IPS DF 6.9 (cell line): ENCODE data around the gene PDXK.

ENCODE experiments used
- DNase-seq: peaks from one replicate; pipeline ENCODE4 v3.0.0-alpha.2; 2013; ENCODE audit warnings: low read depth, low spot score
- H3K27ac ChIP-seq: one replicate; pipeline ENCODE4 v1.5.1; 2013; ENCODE audit warnings: low read length, control low read depth
- H3K27me3 ChIP-seq: 2 replicates; pipeline ENCODE4 v1.6.1; 2013; ENCODE audit warnings: mild to moderate bottlenecking, low read length; ENCODE audit not compliant: control insufficient read depth, insufficient read depth
- H3K36me3 ChIP-seq: 2 replicates; pipeline ENCODE4 v1.6.1; 2013; ENCODE audit warnings: low read length; ENCODE audit not compliant: control insufficient read depth, insufficient read depth
- H3K4me1 ChIP-seq: 2 replicates; pipeline ENCODE4 v1.6.1; 2013; ENCODE audit warnings: low read length; ENCODE audit not compliant: control insufficient read depth, insufficient read depth
- H3K4me3 ChIP-seq: 2 replicates; pipeline ENCODE4 v1.5.1; 2013; ENCODE audit warnings: mild to moderate bottlenecking, low read length
- H3K9me3 ChIP-seq: 2 replicates; pipeline ENCODE4 v1.6.1; 2013; ENCODE audit warnings: low read length, inconsistent platforms; ENCODE audit not compliant: control insufficient read depth, insufficient read depth
- WGBS: extraction: QIAGEN DNeasy Blood & Tissue Kit; methylation state at CpG from one replicate; pipeline ENCODE4 v1.1.7; 2013; ENCODE audit warnings: mixed read lengths, missing lambda C conversion rate; ENCODE audit not compliant: insufficient read length, insufficient coverage; 5-methylcytosine and 5-hydroxymethylcytosine counted together

PDXK gene

DNA sequence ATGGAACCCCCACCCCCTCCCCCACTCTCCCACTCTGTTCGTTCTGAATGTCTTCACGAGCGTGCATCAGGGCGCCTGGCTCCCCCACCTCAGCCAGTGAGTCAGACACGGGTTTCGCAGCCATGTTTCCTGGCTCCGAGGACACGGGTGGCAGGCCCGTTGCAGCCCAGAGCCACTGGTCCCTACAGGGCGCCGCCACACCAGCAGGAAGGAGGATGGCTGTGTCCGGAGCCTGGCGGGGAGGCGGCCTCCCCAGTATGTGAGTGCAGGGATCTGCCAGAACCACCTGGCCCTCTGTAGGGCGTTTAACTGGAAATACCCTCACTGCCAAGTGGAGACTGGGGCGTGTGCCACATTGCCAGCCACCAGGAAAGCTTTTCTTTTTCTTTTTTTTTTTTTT, 38.7 kb downstream of the PDXK start:
- no CpG with 5 or more reads among the region's 16 CpGs for WGBS
- H3K9me3 ChIP-seq: no peaks in the 10 kb centered on the region
- no peaks in the 10 kb centered on the region for H3K4me1 ChIP-seq
- no peak for DNase-seq
- no peak overlapping the region for H3K27ac ChIP-seq
- H3K36me3 ChIP-seq: peaks cover 24% of the 10 kb centered on the region
- no peaks in the 10 kb centered on the region for H3K27me3 ChIP-seq
- no peak overlapping the region for H3K4me3 ChIP-seq

DNA sequence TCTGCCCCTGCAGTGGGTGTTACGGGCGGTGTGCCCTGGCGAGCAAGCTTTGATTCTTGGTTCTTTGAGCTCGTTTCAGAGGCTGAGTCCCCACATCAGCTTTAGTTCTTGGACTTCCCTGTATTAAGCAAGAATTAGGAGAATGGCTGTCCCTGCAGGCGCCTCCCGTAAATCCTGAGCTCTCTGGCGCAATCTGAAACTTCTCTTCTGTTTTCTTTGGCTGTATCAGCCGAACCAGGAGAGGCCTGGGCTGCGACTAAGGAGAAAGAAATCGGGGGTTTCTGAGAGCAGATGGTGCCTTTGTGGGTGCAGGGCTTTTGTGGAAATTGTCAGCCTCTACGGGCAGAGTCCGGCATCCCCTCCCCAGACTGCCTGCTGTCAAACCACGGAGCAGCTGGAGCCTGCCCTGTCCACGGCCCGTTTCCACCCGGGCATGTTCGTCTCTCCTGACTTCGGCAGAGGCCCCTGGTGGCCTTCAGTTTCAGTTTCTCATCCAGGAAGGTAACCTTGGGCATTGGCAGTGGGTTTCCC, 39.2 kb downstream of the PDXK start:
- no peak for DNase-seq
- H3K27ac ChIP-seq: no peak overlapping the region

DNA sequence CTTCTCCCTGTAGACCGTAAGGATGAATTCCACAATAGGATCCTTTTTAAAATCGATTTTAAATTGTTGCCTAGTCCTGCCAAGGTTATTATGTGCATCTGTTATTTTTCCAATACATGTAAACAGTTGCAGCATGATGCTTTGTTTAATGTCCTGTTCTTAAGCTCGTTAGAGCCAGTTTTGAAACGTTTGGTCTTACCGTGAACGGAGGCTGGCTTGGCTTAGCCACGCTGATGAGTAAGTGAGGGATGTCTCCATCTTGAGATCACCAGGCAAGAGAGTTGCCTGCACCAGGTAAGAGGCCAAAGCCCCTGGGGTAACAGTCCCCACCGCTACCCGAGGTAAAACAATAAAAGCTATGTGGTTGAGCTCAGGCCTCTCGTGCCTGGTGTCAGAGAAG, 39.9 kb downstream of the PDXK start:
- H3K9me3 ChIP-seq: no peaks in the 10 kb centered on the region
- no peak overlapping the region for H3K4me3 ChIP-seq
- no CpG with 5 or more reads among the region's 10 CpGs for whole genome bisulfite sequencing
- H3K36me3 ChIP-seq: peaks cover 20% of the 10 kb centered on the region
- DNase-seq: no peak
- H3K4me1 ChIP-seq: no peaks in the 10 kb centered on the region
- H3K27ac ChIP-seq: no peak overlapping the region
- H3K27me3 ChIP-seq: no peaks in the 10 kb centered on the region

More for the DNA sequence above, 39.2 kb downstream of the PDXK start:
- WGBS: no CpG with 5 or more reads among the region's 18 CpGs
- no peaks in the 10 kb centered on the region for H3K27me3 ChIP-seq
- H3K9me3 ChIP-seq: no peaks in the 10 kb centered on the region
- H3K4me1 ChIP-seq: no peaks in the 10 kb centered on the region
- no peak overlapping the region for H3K4me3 ChIP-seq
- H3K36me3 ChIP-seq: peaks cover 20% of the 10 kb centered on the region

DNA sequence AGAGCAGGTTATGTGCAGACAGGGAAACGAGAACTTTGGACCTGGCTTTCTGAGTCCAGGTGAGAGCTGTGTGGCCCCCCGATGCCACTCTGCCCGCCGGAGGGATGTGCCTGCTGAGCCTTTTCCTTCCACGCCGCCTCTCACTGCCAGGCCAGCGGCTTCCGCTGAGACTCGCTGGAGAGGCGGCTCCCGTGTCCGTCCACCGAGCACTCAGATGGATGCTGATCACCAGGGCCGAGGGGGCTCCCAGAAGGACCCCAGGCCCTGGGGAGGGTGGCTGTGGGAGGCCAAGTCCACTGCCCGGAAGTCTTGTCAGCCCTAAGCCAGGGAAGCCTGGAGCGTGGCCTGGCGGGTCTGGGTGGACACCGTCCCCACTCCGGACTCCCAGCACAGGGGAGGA, 40.7 kb downstream of the PDXK start:
- Histone ChIP-seq H3K4me1 (no peaks in the 10 kb centered on the region), H3K4me3 (no peak overlapping the region), H3K27me3 (no peaks in the 10 kb centered on the region), H3K27ac (no peak overlapping the region), H3K9me3 (no peaks in the 10 kb centered on the region), H3K36me3 (peaks cover 20% of the 10 kb centered on the region)
- no CpG with 5 or more reads among the region's 19 CpGs for WGBS
- no peak for DNase-seq

DNA sequence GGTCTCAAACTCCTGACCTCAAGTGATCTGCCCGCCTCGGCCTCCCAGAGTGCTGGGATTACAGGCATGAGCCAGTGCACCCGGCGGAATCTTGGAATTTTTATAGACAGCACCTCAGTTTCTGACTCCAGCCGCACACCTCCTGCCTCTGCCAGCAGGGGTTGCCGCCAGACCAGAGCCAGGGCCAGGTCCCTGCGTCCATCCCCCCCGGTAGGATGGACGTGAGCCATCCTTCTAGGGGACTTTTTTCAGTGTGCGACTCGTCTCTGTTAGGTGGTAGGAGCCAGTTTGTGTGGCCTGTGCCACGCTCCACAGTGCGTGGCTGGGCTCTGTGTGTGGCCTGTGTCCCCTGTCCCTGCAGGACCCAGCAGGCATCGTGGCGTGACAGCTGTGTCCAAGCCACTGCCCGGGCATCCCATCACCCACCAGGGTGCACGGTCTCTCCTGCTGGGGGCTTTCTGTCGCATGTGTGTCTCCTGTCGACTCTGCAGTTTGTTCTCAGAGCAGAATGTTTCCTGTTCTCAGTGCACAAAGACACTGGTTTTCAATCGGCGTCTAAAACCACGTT, 41.5 kb downstream of the PDXK start:
- H3K4me3 ChIP-seq: no peak overlapping the region
- peaks cover 19% of the 10 kb centered on the region for H3K36me3 ChIP-seq
- no CpG with 5 or more reads among the region's 22 CpGs for WGBS
- no peaks in the 10 kb centered on the region for H3K9me3 ChIP-seq
- H3K4me1 ChIP-seq: no peaks in the 10 kb centered on the region
- no peak overlapping the region for H3K27ac ChIP-seq
- H3K27me3 ChIP-seq: no peaks in the 10 kb centered on the region
- no peak for DNase-seq

DNA sequence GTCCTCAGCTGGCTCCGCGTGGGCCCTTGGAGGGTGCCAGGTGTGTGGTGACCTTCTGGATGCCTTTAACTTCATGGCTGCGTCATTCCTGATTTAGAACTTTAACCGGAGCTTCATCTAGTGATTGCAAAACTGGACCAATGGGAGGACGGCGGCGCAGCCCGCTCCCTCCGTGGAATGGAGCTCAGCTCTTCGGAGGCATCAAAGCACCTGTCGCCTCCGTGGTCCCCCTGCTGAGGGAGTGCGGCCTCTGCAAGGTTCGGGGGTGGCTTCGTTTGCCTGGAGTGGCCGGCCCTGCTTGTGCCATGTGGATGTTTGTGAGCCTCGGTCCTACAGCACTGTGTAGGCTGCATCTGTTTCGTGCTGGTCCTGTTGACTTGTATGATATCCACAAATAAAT, 43.0 kb downstream of the PDXK start:
- no peak overlapping the region for H3K27ac ChIP-seq
- H3K4me1 ChIP-seq: no peaks in the 10 kb centered on the region
- no peaks in the 10 kb centered on the region for H3K27me3 ChIP-seq
- H3K4me3 ChIP-seq: no peak overlapping the region
- peaks cover 14% of the 10 kb centered on the region for H3K36me3 ChIP-seq
- DNase-seq: no peak
- WGBS: no CpG with 5 or more reads among the region's 18 CpGs
- no peaks in the 10 kb centered on the region for H3K9me3 ChIP-seq

DNA sequence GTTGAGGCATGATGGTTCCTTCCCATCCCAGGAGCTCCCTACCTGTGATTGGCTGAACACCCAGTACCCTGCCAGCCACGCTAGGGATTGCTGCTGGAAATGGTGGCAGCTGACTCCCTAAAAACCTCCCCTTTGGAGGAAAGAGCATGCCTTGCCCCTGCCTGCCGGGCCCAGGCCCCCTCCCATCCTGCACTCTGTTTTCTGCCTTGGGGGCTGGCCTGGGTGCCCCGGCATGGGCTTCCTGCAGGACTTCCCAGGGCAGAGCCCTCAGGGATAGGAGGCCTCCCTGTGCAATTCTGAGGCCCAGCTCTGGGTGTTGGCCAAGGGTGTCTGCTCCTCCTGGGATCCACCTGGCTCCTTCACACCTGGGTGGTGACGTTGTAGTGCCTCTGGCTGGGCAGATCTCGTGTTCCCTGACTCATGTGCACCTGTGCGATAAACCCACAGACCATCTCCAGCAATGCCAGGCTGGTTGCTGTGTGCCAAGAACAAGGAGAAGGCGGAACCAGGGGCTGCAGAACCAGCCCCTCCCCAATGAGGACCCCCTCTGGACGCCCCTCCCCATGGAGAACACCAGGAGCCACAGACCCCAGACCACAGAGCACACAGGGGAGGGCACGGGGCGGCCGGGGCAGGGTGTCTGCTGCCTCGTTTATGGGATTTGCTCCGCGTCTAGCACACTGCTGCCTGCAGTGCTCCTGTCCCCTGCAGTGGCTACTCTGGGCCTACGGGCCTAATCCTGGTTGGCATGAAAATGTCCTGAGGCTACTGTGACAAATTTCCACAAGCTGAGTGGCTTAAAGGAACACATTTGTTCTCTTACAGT, 43.6 kb downstream of the PDXK start:
- H3K27ac ChIP-seq: no peak overlapping the region
- no peaks in the 10 kb centered on the region for H3K4me1 ChIP-seq
- peaks cover 14% of the 10 kb centered on the region for H3K36me3 ChIP-seq
- no peaks in the 10 kb centered on the region for H3K9me3 ChIP-seq
- H3K27me3 ChIP-seq: no peaks in the 10 kb centered on the region
- no peak overlapping the region for H3K4me3 ChIP-seq
- DNase-seq: no peak
- no CpG with 5 or more reads among the region's 15 CpGs for WGBS

DNA sequence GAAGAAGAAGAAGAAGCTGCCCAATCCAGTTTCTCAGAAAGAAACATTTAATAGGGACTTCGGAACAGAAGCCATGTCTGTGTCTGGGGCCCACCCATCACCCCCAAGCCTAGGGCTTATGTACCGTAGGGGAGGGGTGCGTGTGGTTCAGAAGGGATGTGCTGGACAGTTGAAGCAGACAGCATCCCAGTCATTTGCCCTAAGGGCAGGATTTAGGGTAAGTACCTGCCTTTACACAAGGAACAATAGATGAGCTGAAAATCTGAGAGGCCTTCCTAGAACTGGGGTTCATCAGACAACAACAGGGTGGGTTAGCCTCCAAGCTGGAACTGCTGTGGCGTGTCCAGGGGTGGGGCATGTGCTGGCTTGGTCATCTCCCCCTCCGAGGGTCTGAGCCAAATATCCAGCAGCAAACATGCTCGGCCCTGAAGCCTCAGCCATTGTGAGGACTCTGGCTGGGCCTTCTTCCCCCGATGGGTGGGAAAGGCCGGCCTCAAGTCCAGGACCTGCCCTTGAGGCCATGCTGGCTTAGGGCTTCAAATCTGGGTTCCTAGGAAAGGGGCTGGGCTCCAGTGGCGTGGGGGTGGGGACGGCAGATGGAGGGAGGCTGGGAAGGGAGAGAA, 45.1 kb downstream of the PDXK start:
- Histone ChIP-seq H3K9me3 (no peaks in the 10 kb centered on the region), H3K27me3 (no peaks in the 10 kb centered on the region), H3K27ac (no peak overlapping the region), H3K4me3 (no peak overlapping the region), H3K36me3 (peaks cover 11% of the 10 kb centered on the region), H3K4me1 (peaks cover 4% of the 10 kb centered on the region; the same call in 1 of the 2 replicates)
- WGBS: no CpG with 5 or more reads among the region's 10 CpGs
- DNase-seq: no peak

DNA sequence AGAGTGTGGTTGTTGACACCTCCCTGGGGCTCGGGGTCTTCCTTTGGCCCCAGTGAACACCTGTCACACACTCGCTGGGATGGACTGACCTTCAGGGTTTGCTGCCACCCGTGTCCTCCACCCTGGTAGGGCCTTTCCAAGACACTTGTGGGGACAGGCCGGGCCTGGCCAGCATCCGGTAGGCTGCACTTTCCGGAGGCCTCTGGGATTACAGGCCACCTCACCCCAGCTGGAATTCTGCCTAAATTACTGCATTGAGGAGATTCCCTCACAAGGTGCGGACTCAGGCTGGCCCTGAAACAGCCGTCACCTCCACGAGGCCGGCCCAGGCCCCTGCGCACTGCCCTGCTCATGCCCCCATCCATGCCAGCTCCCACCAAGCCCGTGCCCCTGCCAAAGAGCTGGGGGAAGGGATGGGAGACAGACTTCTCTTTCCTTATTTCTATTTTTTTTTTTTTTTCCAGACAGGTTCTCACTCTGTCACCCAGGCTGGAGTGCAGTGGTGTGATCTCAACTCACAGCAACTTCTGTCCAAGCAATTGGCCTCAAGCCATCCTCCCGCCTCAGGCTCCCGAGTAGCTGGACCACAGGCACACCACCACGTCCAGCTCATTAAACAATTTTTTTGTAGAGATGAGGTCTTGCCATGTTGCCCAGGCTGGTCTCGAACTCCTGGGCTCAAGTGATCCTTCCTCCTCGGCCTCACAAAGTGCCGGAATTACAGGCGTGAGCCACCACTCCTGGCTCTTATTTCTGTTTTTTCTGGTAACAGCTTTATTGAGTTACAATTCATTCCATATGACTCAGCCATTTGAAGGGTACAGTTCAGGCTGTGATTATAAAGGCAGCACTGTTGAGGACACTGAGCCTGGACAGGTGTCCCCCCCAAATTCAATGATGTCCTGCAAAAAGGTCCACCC, 45.9 kb downstream of the PDXK start:
- peaks cover 11% of the 10 kb centered on the region for H3K36me3 ChIP-seq
- no peak overlapping the region for H3K27ac ChIP-seq
- peaks cover 4% of the 10 kb centered on the region; the same call in 1 of the 2 replicates for H3K4me1 ChIP-seq
- no peaks in the 10 kb centered on the region for H3K27me3 ChIP-seq
- WGBS: no CpG with 5 or more reads among the region's 19 CpGs
- DNase-seq: no peak
- H3K4me3 ChIP-seq: no peak overlapping the region
- H3K9me3 ChIP-seq: no peaks in the 10 kb centered on the region
